Neutrophil (primary cell): ENCODE measurements around the gene RSPRY1.

Experiments
- H3K27ac ChIP-seq: fragments of 200-600 bp; sonication (generic); 2 replicates; pipeline ENCODE4 v1.5.1; 2016; ENCODE audit warnings: mild to moderate bottlenecking, moderate library complexity
- H3K27me3 ChIP-seq: fragments of 200-600 bp; sonication (generic); 2 replicates; pipeline ENCODE4 v1.6.0; 2016; ENCODE audit warnings: mild to moderate bottlenecking
- H3K36me3 ChIP-seq: fragments of 200-600 bp; sonication (generic); 2 replicates; pipeline ENCODE4 v1.5.1; 2017
- H3K4me1 ChIP-seq, 2 experiments: fragments of 200-600 bp in 1 of 2; sonication (generic) in 1 of 2; 1 replicate in 1 of 2; 2 replicates in 1 of 2; pipeline versions ENCODE4 v1.5.1 to v1.6.1; 2013 to 2016; ENCODE audit warnings: low read depth in 1 of 2, low read length in 1 of 2, mild to moderate bottlenecking in 1 of 2, moderate library complexity in 1 of 2; ENCODE audit not compliant: control insufficient read depth in 1 of 2, insufficient read depth in 1 of 2
- H3K4me3 ChIP-seq, 2 experiments: fragments of 200-600 bp in 1 of 2; sonication (generic) in 1 of 2; 1 replicate in 1 of 2; 2 replicates in 1 of 2; pipeline ENCODE4 v1.5.1; 2013 to 2016; ENCODE audit warnings: low read depth in 1 of 2, low read length in 1 of 2, mild to moderate bottlenecking in 1 of 2, moderate library complexity in 1 of 2
- H3K9me3 ChIP-seq: fragments of 200-600 bp; sonication (generic); 2 replicates; pipeline ENCODE4 v1.5.1; 2016
- TF ChIP-seq, protein P1 (sequence below): fragments of 200-600 bp; sonication (generic); IDR thresholded peaks from 2 replicates; pipeline ENCODE4 v1.5.1; 2016; ENCODE audit warnings: antibody characterized with exemption

RSPRY1 gene

DNA sequence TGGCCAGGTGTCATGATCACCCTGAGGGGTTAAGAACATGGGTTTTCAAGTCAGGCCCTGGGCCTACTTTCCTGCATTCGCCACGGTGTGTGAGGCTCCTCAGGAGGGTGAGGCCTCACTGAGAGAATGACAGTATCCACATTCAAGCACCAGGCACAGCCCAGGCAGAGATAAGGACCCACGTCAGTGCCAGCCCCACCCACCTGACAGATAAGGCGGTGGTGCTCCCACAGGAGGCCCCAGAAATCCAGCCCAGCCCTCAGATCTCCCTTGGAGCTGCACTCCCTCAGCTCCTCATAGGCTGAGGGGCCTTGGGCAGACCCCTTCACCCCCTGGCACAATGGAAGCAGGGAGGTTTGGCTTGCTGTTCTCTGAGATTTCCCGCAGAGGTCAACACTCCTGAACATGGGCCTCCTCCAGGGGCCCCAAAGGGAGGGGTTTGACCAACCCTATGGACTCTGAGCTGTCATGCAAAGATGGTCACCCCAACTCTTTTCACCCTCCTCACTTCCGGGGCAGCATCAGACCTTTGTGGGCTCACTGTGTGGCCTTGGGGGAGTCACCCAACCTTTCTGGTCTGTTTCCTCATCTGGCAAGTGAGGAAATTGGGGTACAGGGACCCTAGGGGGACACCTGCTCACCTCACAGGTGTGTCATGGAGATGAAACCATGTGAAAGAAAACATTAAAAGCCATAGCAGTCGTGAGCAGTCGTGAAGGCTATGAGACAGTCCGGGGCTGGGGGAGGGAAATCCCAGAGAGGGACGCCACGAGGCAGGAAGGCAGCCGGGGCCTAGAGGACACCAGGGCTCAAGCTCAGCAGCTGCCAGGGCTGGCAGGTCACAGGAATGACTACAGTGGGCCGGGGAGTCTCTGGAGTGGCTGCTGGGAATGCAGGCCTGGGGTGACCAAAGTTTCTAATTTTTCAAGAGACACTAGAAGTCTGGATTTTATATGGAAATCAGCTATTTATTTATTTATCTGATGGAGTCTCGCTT, 83.0 kb downstream of the RSPRY1 start:
- TF ChIP-seq, protein P1, sequence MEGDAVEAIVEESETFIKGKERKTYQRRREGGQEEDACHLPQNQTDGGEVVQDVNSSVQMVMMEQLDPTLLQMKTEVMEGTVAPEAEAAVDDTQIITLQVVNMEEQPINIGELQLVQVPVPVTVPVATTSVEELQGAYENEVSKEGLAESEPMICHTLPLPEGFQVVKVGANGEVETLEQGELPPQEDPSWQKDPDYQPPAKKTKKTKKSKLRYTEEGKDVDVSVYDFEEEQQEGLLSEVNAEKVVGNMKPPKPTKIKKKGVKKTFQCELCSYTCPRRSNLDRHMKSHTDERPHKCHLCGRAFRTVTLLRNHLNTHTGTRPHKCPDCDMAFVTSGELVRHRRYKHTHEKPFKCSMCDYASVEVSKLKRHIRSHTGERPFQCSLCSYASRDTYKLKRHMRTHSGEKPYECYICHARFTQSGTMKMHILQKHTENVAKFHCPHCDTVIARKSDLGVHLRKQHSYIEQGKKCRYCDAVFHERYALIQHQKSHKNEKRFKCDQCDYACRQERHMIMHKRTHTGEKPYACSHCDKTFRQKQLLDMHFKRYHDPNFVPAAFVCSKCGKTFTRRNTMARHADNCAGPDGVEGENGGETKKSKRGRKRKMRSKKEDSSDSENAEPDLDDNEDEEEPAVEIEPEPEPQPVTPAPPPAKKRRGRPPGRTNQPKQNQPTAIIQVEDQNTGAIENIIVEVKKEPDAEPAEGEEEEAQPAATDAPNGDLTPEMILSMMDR, result no peak
- H3K27me3 ChIP-seq, result no peaks in the 10 kb centered on the region
- no peaks in the 10 kb centered on the region for H3K36me3 ChIP-seq
- no peaks in the 10 kb centered on the region for H3K4me1 ChIP-seq
- H3K27ac ChIP-seq, result no peak overlapping the region
- no peaks in the 10 kb centered on the region for H3K9me3 ChIP-seq
- H3K4me3 ChIP-seq, result no peak overlapping the region

DNA sequence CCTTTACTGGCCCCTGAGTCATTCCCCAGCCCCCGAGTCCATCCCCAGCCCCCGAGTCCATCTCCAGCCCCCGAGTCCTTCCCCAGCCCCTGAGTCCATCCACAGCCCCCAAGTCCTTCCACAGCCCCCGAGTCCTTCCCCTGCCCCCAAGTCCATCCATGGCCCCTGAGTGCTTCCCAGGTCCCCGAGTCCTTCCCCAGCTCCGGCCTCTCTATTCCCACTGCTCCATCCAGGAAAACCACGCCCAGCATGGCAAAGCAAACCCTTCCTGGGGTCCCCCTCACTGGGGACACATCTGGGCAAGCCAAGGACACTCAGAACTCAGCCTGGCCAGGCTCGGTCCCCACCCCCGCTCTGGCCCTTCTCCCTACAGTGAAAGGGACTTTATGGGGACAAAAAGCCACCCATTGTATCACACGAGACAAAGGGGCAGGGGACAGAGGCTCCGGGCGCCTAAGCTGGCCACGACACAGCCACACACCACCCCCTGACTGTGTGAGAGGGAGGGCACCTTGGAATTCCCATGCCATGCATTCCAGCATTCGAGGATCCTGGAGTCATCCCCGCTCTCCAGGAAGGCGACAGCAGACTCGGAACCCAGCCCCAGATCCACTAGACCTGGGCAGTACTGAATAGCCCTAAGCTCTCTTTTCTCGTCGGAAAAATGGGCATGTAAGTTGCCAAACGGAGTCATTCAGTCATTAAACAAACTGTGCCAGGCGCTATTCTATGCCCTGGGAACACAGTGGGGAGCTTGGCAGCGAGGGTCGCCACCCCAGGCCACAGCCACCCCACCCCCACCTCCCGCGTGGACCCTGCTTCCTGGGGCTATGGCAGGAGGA, 84.3 kb downstream of the RSPRY1 start:
- no peaks in the 10 kb centered on the region for H3K27me3 ChIP-seq
- no peaks in the 10 kb centered on the region for H3K36me3 ChIP-seq
- H3K27ac ChIP-seq, result no peak overlapping the region
- no peak overlapping the region for H3K4me3 ChIP-seq
- H3K4me1 ChIP-seq, result no peaks in the 10 kb centered on the region
- H3K9me3 ChIP-seq, result no peaks in the 10 kb centered on the region
- TF ChIP-seq, protein P1, result no peak

DNA sequence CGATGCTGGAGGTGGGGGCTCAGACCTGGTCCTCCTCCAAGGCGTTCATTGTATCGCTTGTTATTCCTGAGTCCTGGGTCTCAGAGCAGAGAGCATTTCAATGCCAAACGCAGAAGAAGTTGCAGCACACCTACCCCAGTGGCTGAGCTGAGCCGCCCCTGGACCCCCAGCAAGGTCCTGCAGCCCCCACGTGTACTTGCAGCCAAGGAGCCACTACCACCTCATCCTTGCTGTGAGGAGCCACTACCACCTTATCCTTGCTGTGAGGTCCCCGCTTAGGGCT, 84.9 kb downstream of the RSPRY1 start:
- H3K9me3 ChIP-seq, result no peaks in the 10 kb centered on the region
- no peaks in the 10 kb centered on the region for H3K36me3 ChIP-seq
- H3K4me3 ChIP-seq, result no peak overlapping the region
- no peaks in the 10 kb centered on the region for H3K27me3 ChIP-seq
- no peak overlapping the region for H3K27ac ChIP-seq
- TF ChIP-seq, protein P1, result no peak
- H3K4me1 ChIP-seq, result peaks cover 4 to 5% of the 10 kb centered on the region in 2 experiments

DNA sequence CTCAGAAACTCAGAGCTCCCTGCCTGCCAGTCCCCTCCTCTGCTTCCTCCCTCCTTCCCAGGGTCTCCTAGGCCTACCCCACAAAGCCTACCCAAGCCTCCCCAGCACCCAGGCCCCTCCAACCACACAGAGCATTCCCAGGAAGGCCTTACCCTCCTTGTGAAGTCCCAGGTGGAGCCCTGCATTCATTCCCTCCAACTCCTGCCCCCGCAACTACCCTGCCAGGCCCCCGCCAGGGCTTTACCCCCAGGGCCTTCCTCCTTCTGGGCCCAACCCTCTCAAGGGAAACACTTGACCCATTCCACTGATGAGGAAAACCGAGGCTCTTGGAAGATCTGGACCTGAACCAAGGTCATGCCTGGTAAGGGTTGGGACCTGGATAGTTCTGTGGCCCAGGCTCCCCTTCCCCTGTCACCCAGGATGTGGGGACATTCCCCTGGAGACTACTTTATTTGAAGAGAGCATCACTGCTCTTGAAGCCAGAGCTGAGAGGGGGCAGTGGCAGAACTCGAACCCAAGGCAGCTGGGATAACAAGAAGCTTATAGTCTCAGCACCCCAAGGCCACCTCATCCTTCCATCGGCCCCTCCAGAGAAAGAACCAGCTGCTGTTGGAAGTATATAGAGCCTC, 85.9 kb downstream of the RSPRY1 start:
- no peaks in the 10 kb centered on the region for H3K36me3 ChIP-seq
- no peaks in the 10 kb centered on the region for H3K27me3 ChIP-seq
- peaks cover 14% of the 10 kb centered on the region in 2 experiments for H3K4me1 ChIP-seq
- no peaks in the 10 kb centered on the region for H3K9me3 ChIP-seq
- TF ChIP-seq, protein P1, result no peak
- no peak overlapping the region for H3K4me3 ChIP-seq
- no peak overlapping the region for H3K27ac ChIP-seq

DNA sequence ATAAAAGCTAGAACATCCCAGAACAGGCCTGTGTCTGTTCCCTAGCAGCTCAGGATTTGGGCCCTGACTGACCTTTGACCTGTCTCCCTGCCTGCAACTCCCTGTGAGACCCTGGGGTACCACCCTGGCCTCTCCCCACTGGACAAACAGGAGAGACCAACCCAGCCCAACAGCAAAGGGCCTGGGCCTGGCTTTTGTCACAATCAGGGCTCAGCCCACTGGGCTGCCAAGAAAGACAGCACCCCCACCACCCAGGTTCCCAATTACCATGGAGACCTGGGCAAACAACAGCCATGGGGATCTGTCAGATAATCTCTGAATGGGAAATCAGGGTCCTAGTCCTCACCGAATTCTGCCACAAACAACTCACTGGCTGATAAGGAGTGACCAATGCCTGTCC, 87.2 kb downstream of the RSPRY1 start:
- Histone ChIP-seq H3K27me3 (peaks cover under 1% of the 10 kb centered on the region), H3K36me3 (no peaks in the 10 kb centered on the region), H3K27ac (no peak overlapping the region), H3K4me1 (peaks cover 26 to 28% of the 10 kb centered on the region in 2 experiments), H3K9me3 (no peaks in the 10 kb centered on the region), H3K4me3 (no peak overlapping the region)
- TF ChIP-seq, protein P1, result no peak
